GM18867 (cell line): ENCODE results near the gene APOO.

Experiments
- ATAC-seq: cut with Tn5 transposase; IDR thresholded peaks from one replicate; pipeline ENCODE4 v1.9.1; 2021; ENCODE audit warnings: mild to moderate bottlenecking, moderate library complexity; ENCODE audit not compliant: unreplicated experiment

The APOO gene

GRCh38 chrX:23821847-23822246 lies 85.9 kb downstream of the APOO start:
- ATAC-seq: no peak

- no peak for ATAC-seq
Observed at GRCh38 chrX:23820235-23820782, 87.4 kb downstream of the APOO start.

- no peak for ATAC-seq
Observed at GRCh38 chrX:23819385-23820234, 88.1 kb downstream of the APOO start.

- ATAC-seq: no peak
Observed at GRCh38 chrX:23817979-23818336, 89.8 kb downstream of the APOO start.

- ATAC-seq: no peak
Observed at GRCh38 chrX:23816179-23816578, 91.6 kb downstream of the APOO start.

- no peak for ATAC-seq
Observed at GRCh38 chrX:23815376-23815775, 92.4 kb downstream of the APOO start.

GRCh38 chrX:23813808-23814207 lies 93.9 kb downstream of the APOO start:
- ATAC-seq: no peak

GRCh38 chrX:23811656-23812055 lies 96.1 kb downstream of the APOO start:
- ATAC-seq: no peak

GRCh38 chrX:23811108-23811651 lies 96.6 kb downstream of the APOO start:
- ATAC-seq: no peak

- ATAC-seq: no peak
Observed at GRCh38 chrX:23810279-23810678, 97.5 kb downstream of the APOO start.

GRCh38 chrX:23805389-23805788 lies 102.3 kb downstream of the APOO start:
- no peak for ATAC-seq

- no peak for ATAC-seq
Observed at GRCh38 chrX:23804578-23804977, 103.2 kb downstream of the APOO start.

GRCh38 chrX:23803931-23804381 lies 103.8 kb downstream of the APOO start:
- no peak for ATAC-seq

- ATAC-seq: no peak
Observed at GRCh38 chrX:23802431-23802830, 105.3 kb downstream of the APOO start.

- no peak for ATAC-seq
Observed at GRCh38 chrX:23799469-23800065, 108.2 kb downstream of the APOO start.

- no peak for ATAC-seq
Observed at GRCh38 chrX:23797371-23798128, 110.2 kb downstream of the APOO start.

GRCh38 chrX:23795221-23795620 lies 112.5 kb downstream of the APOO start:
- no peak for ATAC-seq

GRCh38 chrX:23792861-23793553 lies 114.7 kb downstream of the APOO start:
- no peak for ATAC-seq

- ATAC-seq: no peak
Observed at GRCh38 chrX:23790155-23790497, 117.6 kb downstream of the APOO start.

- ATAC-seq: no peak
Observed at GRCh38 chrX:23789386-23790154, 118.2 kb downstream of the APOO start.
